GM18511 (cell line): ENCODE data around the gene CCDC97.

Experiments used
- ATAC-seq: cut with Tn5 transposase; IDR thresholded peaks from one replicate; pipeline ENCODE4 v1.9.1; 2021; ENCODE audit warnings: mild to moderate bottlenecking, moderate library complexity; ENCODE audit not compliant: unreplicated experiment

CCDC97 gene

DNA sequence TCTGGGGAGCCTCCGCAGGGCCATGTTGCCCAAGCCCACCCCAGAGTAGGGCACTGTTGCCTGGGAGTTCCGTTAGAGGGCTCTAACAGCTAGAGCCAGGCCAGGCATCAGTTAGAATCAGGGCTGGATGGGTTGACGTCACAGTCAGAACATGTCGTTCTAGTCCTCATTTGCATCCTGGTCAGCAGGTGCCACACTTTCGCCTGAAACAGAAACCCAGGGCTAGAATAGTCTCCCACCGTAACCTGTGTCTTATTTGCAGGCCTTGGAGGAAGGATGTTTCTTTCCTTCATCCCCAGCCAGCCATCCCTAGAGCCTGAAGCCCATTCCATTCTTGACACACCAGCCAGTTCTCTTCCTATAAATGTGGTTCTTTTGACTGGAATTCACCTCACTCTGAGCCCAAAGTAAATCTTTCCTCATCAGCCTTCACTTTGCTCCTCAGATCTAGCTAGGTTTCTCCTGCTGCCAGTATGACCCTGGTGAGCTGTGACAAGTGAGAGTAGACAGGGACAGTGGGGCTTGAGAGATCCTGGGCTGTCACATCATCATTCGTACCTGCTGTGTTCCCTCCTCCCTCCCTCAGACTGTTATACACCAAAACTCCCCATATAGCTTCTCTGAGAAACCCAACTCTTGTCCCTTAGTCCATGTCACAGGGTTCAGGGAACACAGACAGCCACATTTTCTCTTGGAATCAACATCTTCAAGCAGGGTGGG is 12.2 kb upstream of the CCDC97 start:
- peak; percentile 84 for ATAC-seq

- ATAC-seq: no peak
Measured at GRCh38 chr19:41298348-41298964, 11.5 kb upstream of the CCDC97 start.

DNA sequence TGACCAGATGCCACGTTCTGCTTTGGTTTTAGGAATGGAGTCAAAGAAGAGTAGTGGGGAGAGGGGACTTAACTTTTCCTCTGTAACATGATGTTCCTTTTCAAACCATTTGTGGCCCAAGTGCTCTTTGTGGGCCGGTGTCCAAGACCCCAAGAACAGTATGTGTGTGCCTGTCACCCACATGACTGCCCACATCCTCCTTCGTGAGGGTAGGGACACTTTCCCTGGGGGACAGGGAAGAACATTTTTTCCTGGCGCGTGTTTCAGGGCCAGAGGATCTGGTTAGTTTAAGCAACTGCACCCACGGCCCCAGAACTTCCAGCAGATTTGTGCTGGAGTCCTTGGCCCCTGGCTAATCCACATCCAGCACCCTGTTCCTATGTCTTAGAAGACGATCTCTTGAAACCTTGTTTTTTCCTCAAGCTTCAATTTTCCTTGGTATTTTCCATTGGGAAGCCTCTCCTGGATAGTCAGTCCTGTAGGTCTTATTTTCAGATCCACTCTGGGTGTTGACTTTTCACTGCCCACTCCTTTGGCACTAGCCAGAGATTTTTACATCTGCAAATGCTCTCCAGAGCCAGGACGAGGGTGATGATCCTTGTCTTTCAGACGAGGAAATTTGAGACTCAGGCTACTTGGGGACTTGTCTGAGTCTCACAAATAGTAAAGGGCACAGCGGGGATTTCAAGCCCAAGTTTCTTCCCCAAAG is 10.8 kb upstream of the CCDC97 start:
- ATAC-seq: no peak

GRCh38 chr19:41299755-41300089 is 10.2 kb upstream of the CCDC97 start:
- ATAC-seq: no peak

GRCh38 chr19:41300555-41300954 is 9.4 kb upstream of the CCDC97 start:
- no peak for ATAC-seq

- ATAC-seq: no peak
Measured at GRCh38 chr19:41302624-41303351, 7.2 kb upstream of the CCDC97 start.

GRCh38 chr19:41303954-41304353 is 6.0 kb upstream of the CCDC97 start:
- ATAC-seq: no peak

DNA sequence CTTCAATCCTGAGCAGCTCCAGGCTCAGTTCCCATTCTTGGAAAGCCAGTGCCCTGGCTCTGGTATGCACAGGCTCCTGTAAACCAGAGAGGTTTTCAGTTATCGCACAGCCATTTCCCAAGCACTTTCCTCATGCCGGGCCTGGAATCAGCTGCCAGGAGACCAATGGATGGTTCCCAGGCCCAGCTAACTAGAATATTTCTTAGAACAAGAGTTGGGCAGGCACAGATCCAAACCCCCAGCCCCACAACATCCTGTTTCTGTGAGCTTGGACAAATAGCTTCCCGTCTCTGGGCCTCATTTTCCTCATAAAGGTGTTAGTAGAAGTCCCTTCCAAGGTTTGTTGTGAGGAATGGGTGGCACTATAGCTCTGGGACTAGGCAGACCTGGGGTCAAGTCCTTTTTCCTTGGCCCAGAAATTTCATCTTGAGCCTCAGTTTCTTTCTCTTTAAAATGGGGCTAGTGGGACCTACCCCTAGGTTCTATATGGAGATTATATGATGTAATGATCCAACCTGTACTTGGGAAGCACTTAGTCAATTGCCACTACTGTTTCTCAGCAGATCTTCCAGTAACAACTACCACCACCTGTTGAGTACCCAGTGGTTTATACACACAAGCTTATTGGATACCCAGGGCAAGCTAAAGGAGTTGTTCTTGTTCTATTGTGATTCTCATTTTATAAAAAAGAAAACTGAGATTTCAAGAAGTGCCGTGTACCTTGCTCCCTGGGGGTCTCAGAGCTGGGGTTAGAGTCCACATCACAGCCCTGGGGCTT is 5.1 kb upstream of the CCDC97 start:
- no peak for ATAC-seq

GRCh38 chr19:41305927-41306793 is 3.8 kb upstream of the CCDC97 start:
- no peak for ATAC-seq

GRCh38 chr19:41307090-41307875 is 2.7 kb upstream of the CCDC97 start:
- ATAC-seq: no peak

GRCh38 chr19:41307954-41308449 is 2.0 kb upstream of the CCDC97 start:
- ATAC-seq: no peak

DNA sequence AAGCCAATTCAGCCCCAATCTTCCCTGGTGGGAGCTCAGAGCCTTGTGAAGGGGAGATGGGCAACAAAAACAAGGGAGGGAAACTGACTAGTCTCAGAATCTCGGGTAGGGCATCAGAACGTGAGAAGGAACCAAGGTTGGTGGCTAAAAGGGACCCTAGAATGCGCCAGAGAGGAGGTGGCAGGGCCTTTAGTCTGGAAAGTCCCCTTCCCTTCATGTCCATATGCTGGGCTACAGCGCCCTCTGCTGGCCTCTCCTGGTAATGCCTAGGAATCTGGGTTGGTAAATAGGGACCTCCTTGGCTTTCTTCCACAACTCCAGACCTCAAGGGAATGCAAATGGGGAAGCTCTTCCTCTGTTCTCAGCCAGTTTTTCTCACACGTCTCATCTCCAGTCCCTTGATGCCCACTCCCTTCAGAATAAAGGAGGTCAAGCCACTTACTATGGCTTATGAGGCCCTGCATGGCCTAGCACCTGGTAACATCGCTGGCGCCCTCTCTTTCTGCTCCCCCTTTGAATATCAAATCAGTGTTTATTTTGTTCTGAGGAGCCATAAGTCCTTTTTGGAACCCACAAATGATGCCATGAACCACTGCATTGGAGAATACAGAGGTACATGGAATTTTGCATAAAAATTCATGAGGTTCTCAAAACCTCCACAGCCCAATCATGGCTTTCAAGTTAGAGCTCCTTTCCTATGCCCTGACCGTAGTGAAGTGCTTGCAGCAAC is 1.4 kb upstream of the CCDC97 start:
- no peak for ATAC-seq

GRCh38 chr19:41309180-41310032 is 566 bp upstream of the CCDC97 start:
- peak; percentile 15 for ATAC-seq

- ATAC-seq: no peak
Measured at GRCh38 chr19:41311072-41311471, 1.1 kb downstream of the CCDC97 start.

DNA sequence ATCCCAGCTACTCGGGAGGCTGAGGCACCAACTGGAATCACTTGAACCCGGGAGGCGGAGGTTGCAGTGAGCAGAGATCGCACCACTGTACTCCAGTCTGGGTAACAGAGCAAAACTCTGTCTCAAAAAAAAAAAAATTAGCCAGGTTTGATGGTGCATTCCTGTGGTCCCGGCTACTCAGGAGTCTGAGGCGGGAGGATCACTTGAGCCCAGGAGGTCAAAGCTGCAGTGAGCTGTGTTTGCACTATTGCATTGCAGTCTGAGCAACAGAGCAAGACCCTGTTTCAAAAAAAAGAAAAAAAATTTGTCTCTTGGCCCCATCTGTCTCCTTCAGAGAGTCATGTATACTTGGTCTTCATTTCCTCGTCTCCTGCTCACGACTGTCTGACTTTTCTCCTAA is 1.6 kb downstream of the CCDC97 start:
- ATAC-seq: no peak

DNA sequence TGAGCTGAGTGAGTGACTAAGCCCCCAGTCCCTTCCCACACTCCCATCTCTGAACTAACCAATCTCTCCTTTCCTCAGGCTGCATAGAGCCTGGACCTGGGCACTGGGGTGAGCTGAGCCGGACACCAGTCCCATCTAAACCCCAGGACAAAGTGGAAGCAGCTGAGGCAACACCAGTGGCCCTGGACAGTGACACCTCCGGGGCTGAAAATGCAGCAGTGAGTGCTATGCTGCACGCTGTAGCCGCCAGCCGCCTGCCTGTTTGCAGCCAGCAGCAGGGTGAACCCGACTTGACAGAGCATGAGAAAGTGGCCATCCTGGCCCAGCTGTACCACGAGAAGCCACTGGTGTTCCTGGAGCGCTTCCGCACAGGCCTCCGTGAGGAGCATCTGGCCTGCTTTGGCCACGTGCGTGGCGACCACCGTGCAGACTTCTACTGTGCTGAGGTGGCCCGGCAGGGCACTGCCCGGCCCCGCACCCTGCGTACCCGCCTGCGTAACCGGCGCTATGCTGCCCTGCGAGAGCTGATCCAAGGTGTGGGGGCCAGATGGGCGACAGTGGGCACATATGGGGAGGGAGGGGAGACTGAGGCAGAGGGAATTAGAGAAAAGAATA is 6.4 kb downstream of the CCDC97 start:
- no peak for ATAC-seq
